Activated CD8-positive, alpha-beta T cell treated with anti-CD3 and anti-CD28 coated beads, Interleukin-2, amount 10 ng/mL, durations not matched to agents 7 days and 5 days (primary cell): Measurements from ENCODE around the gene ZMYND11. TPM values are rescaled to one million over a fixed set of nuclear protein-coding genes. Genes with fewer than 3 reads are reported as not detected.

Experiments used
- ATAC-seq: fragments of 150-1000 bp; cut with Tn5 transposase; one replicate; pipeline ENCODE4 v1.10.0; 2021; ENCODE audit warnings: moderate library complexity
- CTCF ChIA-PET: fragments of 350-600 bp; sonication (Branson Sonifier 250); formaldehyde crosslinking; loops from one replicate; lab custom pipeline; 2021; ENCODE audit warnings: antibody characterized with exemption; lab: Charles Lee
- POLR2A ChIA-PET: fragments of 350-600 bp; sonication (Branson Sonifier 250); formaldehyde crosslinking; loops from one replicate; lab custom pipeline; 2021; ENCODE audit warnings: antibody characterized with exemption; lab: Charles Lee
- DNase-seq: peaks from one replicate; pipeline ENCODE4 v3.0.0-alpha.2; 2020
- H3K27ac Mint-ChIP-seq: one replicate; pipeline ENCODE4 v1.8.0; 2021; ENCODE audit warnings: mild to moderate bottlenecking, mixed read lengths
- H3K27me3 Mint-ChIP-seq: one replicate; pipeline ENCODE4 v1.8.0; 2021; ENCODE audit warnings: low read depth, mixed read lengths
- H3K36me3 Mint-ChIP-seq: one replicate; pipeline ENCODE4 v1.8.0; 2021; ENCODE audit warnings: low read depth, mixed read lengths
- H3K4me1 Mint-ChIP-seq: one replicate; pipeline ENCODE4 v1.8.0; 2021; ENCODE audit warnings: low read depth, mixed read lengths
- H3K4me3 Mint-ChIP-seq: one replicate; pipeline ENCODE4 v1.8.0; 2021; ENCODE audit warnings: mild to moderate bottlenecking, mixed read lengths
- H3K9me3 Mint-ChIP-seq: one replicate; pipeline ENCODE4 v1.8.0; 2022; ENCODE audit warnings: mixed read lengths; ENCODE audit not compliant: insufficient read depth
- total RNA-seq, 2 experiments: library from RNA; stranded (reverse); gene quantifications; one replicate each; pipeline ENCODE4 v1.2.3, GENCODE V29; 2021

Gene ZMYND11
- total RNA-seq, 2 experiments from 2014 or later: 41.3 to 42.0 TPM

- no peak for ATAC-seq
- Mint-ChIP-seq H3K9me3 (no peaks in the 10 kb centered on the region), H3K4me1 (no peaks in the 10 kb centered on the region), H3K4me3 (no peak overlapping the region), H3K27ac (no peak overlapping the region), H3K27me3 (no peaks in the 10 kb centered on the region), H3K36me3 (no peaks in the 10 kb centered on the region)
- ChIA-PET POLR2A (no interaction called here), CTCF (no interaction called here)
- DNase-seq: no peak
Observed at GRCh38 chr10:275680-276079, 140.4 kb downstream of the ZMYND11 start.

- Mint-ChIP-seq H3K27ac (no peak overlapping the region), H3K27me3 (no peaks in the 10 kb centered on the region), H3K36me3 (no peaks in the 10 kb centered on the region), H3K4me3 (no peak overlapping the region), H3K4me1 (peaks cover under 1% of the 10 kb centered on the region), H3K9me3 (no peaks in the 10 kb centered on the region)
- ChIA-PET CTCF (no interaction called here), POLR2A (no interaction called here)
- ATAC-seq (no peak), DNase-seq (no peak)
Observed at GRCh38 chr10:277963-278362, 142.7 kb downstream of the ZMYND11 start.

- H3K4me1 Mint-ChIP-seq: peaks cover 8% of the 10 kb centered on the region
- no peaks in the 10 kb centered on the region for H3K9me3 Mint-ChIP-seq
- H3K36me3 Mint-ChIP-seq: no peaks in the 10 kb centered on the region
- no peak overlapping the region for H3K27ac Mint-ChIP-seq
- H3K27me3 Mint-ChIP-seq: no peaks in the 10 kb centered on the region
- ChIA-PET CTCF (no interaction called here), POLR2A (no interaction called here)
- no peak for DNase-seq
- ATAC-seq: no peak
- H3K4me3 Mint-ChIP-seq: no peak overlapping the region
Observed at GRCh38 chr10:278707-279106, 143.5 kb downstream of the ZMYND11 start.

GRCh38 chr10:279232-279631 lies 144.0 kb downstream of the ZMYND11 start:
- H3K9me3 Mint-ChIP-seq: no peaks in the 10 kb centered on the region
- no peaks in the 10 kb centered on the region for H3K36me3 Mint-ChIP-seq
- ChIA-PET CTCF (no interaction called here), POLR2A (no interaction called here)
- H3K27ac Mint-ChIP-seq: no peak overlapping the region
- ATAC-seq (no peak), DNase-seq (no peak)
- H3K27me3 Mint-ChIP-seq: no peaks in the 10 kb centered on the region
- no peak overlapping the region for H3K4me3 Mint-ChIP-seq
- peaks cover 13% of the 10 kb centered on the region for H3K4me1 Mint-ChIP-seq

- H3K36me3 Mint-ChIP-seq: no peaks in the 10 kb centered on the region
- no peak overlapping the region for H3K27ac Mint-ChIP-seq
- H3K4me3 Mint-ChIP-seq: no peak overlapping the region
- H3K9me3 Mint-ChIP-seq: no peaks in the 10 kb centered on the region
- CTCF ChIA-PET: no interaction called here
- DNase-seq (no peak), ATAC-seq (no peak)
- H3K4me1 Mint-ChIP-seq: peaks cover 16% of the 10 kb centered on the region
- H3K27me3 Mint-ChIP-seq: no peaks in the 10 kb centered on the region
- POLR2A ChIA-PET: no interaction called here
Observed at GRCh38 chr10:279655-280054, 144.4 kb downstream of the ZMYND11 start.

GRCh38 chr10:282294-283139 lies 147.3 kb downstream of the ZMYND11 start:
- Mint-ChIP-seq H3K27ac (no peak overlapping the region), H3K9me3 (no peaks in the 10 kb centered on the region), H3K4me3 (no peak overlapping the region), H3K27me3 (no peaks in the 10 kb centered on the region), H3K4me1 (peaks cover 16% of the 10 kb centered on the region), H3K36me3 (no peaks in the 10 kb centered on the region)
- DNase-seq: no peak
- ChIA-PET CTCF (no interaction called here), POLR2A (no interaction called here)
- ATAC-seq: no peak

- ChIA-PET CTCF (no interaction called here), POLR2A (no interaction called here)
- Mint-ChIP-seq H3K9me3 (no peaks in the 10 kb centered on the region), H3K4me1 (peaks cover 16% of the 10 kb centered on the region), H3K27ac (no peak overlapping the region), H3K36me3 (no peaks in the 10 kb centered on the region), H3K27me3 (no peaks in the 10 kb centered on the region), H3K4me3 (no peak overlapping the region)
- ATAC-seq: no peak
- no peak for DNase-seq
Observed at GRCh38 chr10:283140-283479, 147.9 kb downstream of the ZMYND11 start.

- peak; percentile 51 for ATAC-seq
- no peaks in the 10 kb centered on the region for H3K27me3 Mint-ChIP-seq
Observed at GRCh38 chr10:283916-284356, 148.7 kb downstream of the ZMYND11 start.

GRCh38 chr10:285216-285615 lies 150.0 kb downstream of the ZMYND11 start:
- Mint-ChIP-seq H3K27me3 (no peaks in the 10 kb centered on the region), H3K27ac (no peak overlapping the region), H3K4me1 (peaks cover 16% of the 10 kb centered on the region), H3K9me3 (no peaks in the 10 kb centered on the region), H3K36me3 (no peaks in the 10 kb centered on the region), H3K4me3 (no peak overlapping the region)
- ChIA-PET CTCF (no interaction called here), POLR2A (no interaction called here)
- ATAC-seq (no peak), DNase-seq (no peak)

More at GRCh38 chr10:283916-284356, 148.7 kb downstream of the ZMYND11 start:
- no peak for DNase-seq
- ChIA-PET POLR2A (no interaction called here), CTCF (no interaction called here)
- Mint-ChIP-seq H3K9me3 (no peaks in the 10 kb centered on the region), H3K4me3 (no peak overlapping the region), H3K27ac (no peak overlapping the region), H3K36me3 (no peaks in the 10 kb centered on the region), H3K4me1 (peaks cover 16% of the 10 kb centered on the region)

GRCh38 chr10:287026-287709 lies 151.9 kb downstream of the ZMYND11 start:
- Mint-ChIP-seq H3K36me3 (no peaks in the 10 kb centered on the region), H3K4me3 (no peak overlapping the region), H3K27me3 (no peaks in the 10 kb centered on the region), H3K4me1 (peaks cover 16% of the 10 kb centered on the region), H3K9me3 (no peaks in the 10 kb centered on the region), H3K27ac (no peak overlapping the region)
- DNase-seq: no peak
- ATAC-seq: no peak
- CTCF ChIA-PET: no interaction called here
- POLR2A ChIA-PET: no interaction called here

- H3K9me3 Mint-ChIP-seq: no peaks in the 10 kb centered on the region
- no peaks in the 10 kb centered on the region for H3K27me3 Mint-ChIP-seq
- POLR2A ChIA-PET: no interaction called here
- DNase-seq: no peak
- no peak overlapping the region for H3K4me3 Mint-ChIP-seq
- ATAC-seq: no peak
- CTCF ChIA-PET: no interaction called here
- H3K27ac Mint-ChIP-seq: no peak overlapping the region
- no peaks in the 10 kb centered on the region for H3K36me3 Mint-ChIP-seq
- H3K4me1 Mint-ChIP-seq: peaks cover 16% of the 10 kb centered on the region
Observed at GRCh38 chr10:287814-288213, 152.6 kb downstream of the ZMYND11 start.

- H3K36me3 Mint-ChIP-seq: no peaks in the 10 kb centered on the region
- H3K27ac Mint-ChIP-seq: no peak overlapping the region
- ChIA-PET CTCF (no interaction called here), POLR2A (no interaction called here)
- H3K9me3 Mint-ChIP-seq: no peaks in the 10 kb centered on the region
- H3K4me1 Mint-ChIP-seq: peaks cover 9% of the 10 kb centered on the region
- no peaks in the 10 kb centered on the region for H3K27me3 Mint-ChIP-seq
- no peak for DNase-seq
- H3K4me3 Mint-ChIP-seq: no peak overlapping the region
- no peak for ATAC-seq
Observed at GRCh38 chr10:288316-289200, 153.3 kb downstream of the ZMYND11 start.
